HG02571 (cell line): ENCODE measurements around the gene FOXP1.
A peak's percentile ranks its signal among the peaks of the same experiment; 100 is the strongest.

Source experiments
- ATAC-seq: cut with Tn5 transposase; IDR thresholded peaks from one replicate; pipeline ENCODE4 v1.9.1; 2021; ENCODE audit warnings: mild to moderate bottlenecking, moderate library complexity; ENCODE audit not compliant: unreplicated experiment

Gene FOXP1

DNA sequence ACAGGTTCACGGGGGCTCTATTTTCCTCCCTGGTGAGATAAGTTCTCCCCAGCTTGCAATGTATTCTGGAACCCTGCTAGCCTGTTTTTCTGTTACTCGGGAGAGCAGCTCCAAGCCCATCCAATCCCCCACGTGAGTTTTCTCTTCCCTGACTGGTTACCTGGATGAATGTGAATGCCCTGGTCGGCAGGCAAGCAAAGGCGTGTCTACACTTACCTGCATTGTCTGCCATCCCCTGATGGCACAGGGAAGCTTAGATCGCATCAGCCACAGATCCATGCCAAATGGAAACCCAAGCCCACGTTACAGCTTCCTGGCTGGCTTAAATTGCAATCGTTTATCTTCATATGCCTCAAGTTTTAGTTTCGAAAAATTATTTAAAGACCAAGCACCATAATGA lies 149.9 kb downstream of the FOXP1 start:
- no peak for ATAC-seq

GRCh38 chr3:71432044-71432975 lies 151.2 kb downstream of the FOXP1 start:
- no peak for ATAC-seq

DNA sequence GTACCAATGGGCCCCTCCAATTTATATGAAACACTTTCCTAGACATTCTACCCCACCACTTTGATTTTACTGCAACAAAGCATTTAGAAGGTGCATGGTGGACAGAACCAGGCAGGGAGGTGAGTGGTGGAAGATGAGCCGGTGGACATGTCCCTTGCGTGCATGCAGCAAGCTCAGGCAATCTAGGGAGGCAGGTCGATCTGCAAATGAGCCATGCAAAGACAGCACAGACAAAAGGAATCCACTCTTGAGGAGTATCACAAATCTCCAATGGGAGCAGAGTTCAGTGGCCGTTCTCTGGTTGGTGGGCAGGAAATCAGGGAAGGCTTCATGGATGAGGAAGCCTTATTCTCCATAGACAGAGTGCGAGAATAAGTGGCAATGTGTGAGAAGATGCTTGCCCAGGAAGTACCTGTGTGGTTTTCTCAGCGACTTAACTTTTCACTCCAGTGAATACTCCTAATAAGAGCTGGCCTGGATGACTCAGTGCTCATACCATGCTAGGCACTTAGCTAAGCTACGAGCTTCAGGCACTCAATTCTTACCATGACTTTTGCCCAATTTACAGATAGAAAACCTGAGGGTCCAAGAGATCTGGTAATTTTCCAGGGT lies 152.5 kb downstream of the FOXP1 start:
- no peak for ATAC-seq

DNA sequence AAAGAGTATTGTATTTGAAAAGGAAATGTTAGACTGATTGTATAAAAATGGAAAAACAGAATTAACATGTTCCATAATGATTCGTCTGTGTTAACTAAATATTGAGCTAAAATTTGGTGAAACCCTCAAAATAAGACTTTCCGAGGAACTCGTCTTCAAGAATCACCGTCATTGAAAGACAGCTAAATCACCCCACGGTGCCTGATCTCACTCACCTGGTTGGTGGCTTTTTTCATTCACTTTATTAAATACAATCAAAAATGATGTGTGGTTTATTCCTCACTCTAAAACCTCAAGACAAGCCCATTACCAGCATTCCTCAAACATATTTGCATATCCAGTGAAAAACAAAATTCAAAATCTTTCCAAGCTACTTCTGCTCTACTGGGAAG lies 153.9 kb downstream of the FOXP1 start:
- no peak for ATAC-seq

- no peak for ATAC-seq
Observed at GRCh38 chr3:71428841-71429596, 154.5 kb downstream of the FOXP1 start.

DNA sequence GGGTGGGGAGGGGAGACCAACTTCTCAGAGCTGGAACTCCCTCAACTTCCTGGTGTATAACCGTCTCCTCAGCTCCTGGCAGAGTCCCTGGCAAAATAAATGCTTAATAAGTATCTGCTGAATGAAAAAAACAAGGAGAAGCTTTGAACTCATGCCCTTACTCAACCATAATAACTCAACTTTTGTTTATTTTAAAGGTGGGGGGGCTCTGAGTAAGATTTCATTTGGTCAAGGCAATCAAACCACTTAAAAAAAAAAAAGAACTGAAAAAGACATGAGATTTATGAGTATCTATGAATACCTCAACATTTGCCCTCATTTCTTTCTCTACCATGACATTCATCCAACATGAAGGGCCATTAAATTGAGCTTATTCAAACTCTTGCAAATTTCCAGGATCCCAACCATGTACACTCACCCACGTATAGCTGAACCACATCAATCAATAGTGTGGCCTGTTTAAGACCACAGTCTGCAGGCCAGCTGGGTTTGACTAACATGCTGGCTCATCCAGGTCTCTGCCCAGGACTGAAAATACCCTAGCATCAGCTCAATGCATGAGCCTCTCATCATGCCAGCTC lies 157.9 kb downstream of the FOXP1 start:
- no peak for ATAC-seq

DNA sequence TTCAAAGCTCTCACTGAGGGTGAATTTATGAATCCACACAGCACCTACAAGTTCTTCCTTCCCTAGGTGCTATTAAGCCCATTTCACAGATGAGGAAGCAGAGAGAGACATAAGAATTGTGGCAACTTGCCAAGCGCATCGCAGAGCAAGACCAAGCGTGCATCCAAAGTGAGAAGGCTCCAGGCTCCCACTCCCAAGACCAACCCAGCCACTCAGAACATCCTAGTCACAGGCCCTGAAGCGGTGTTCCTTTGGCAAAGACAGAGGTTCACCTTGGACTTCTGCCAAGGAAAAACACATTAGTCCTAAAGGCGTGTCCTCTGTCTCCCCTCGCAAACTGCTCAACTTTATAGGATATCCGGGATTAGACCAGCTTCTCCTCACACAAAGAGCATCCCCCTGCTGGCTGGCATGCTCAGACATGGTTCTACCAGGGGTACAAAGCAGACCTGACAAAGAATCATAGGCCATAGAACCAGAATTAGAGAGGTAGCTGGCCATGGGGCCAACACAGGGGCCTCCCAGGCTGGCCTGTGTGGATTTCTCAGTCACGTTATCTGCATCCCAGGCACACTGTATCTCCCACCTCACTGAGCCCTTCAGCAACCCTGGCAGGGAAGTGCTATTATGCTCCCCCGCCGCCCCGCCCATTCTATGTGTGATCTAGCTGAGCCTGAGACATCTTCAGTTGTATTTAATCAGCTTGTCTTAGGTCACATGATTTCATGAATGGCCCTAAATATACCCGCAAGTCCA lies 160.2 kb downstream of the FOXP1 start:
- no peak for ATAC-seq

DNA sequence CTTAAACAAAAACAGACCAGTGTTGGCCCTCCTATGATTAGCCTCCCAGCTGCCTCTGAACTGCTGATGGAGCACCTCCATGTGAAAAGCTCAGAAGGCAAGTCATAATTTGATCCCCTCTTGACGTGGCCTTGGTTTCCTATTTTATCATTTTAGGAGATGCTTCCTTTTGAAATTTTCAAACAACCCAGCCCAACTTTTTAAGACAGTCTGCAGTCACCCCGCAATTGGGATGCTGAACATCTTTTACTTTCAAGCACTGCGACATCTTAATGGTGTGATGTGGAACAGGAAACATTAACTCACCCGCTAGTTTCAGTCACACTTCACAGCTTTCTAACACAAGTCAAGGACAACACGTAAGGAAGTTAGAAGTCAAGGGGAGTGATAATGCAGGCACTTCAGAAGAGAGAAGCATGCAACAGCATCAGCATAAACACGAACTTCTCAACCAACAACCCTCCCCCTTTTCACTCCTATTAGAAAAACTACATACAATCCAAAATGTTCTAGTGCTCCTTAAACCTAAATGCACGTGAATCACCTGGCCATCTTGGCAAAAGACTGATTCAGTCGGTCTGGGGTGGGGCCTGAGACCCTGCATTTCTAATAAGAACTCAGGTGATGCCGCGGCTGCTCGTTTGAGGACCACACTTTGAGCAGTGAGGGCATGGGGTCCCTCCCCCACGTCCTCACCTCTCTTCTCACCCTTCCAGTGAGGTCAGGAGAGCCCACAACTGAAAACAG lies 161.5 kb downstream of the FOXP1 start:
- peak; percentile 89 for ATAC-seq

DNA sequence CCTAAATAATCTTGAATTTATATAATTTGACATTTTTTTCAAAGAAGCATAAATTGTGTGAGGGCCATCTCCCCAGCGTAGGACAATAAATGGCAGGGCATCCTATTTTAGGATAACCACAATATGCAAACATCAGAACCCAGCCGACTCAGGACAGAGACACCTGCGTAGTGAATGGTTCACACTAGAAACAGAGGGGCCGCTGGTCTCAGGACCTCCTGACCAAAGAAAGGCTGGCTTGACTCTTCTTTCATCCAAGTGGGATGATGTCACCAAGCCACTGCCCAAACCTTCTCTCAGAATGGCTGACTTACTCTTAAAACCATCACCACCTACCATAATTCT lies 162.1 kb downstream of the FOXP1 start:
- ATAC-seq: peak; percentile 64

DNA sequence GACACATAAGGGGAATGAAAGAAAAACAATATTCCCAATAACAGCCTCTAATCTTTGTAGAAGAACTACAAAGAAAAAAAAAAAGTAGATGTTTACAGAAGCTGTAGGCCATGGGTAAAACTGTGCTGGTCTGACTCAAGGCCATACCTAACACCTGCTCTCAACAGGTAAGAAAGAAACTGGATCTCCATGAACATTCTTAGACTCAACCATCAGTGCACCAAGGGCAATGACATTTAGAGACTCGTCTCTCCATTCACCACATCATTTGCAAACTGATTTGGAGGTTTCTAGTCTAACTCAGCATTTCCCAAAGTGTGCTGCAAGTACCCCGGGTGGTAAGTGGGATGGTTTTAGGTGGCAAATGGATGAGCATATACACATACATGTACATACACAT lies 164.2 kb downstream of the FOXP1 start:
- no peak for ATAC-seq

DNA sequence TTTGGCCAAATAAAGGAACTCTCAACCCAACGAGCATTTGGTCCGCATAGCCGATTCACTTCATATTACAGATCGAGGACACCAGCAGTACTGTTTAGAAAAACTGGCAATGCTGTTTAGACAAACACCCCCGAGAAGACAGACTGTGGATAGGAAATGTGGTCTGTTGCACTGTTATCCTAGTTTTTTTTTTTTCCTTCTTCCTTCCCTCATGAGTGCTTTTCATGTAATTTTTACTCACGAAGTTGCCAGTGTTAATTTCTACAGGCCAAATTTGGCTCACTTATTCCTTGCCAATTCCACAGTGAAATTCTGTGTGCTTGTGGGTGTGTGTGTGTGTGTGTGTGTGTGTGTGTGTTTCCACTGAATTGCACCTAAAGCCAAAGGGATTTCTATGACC lies 165.7 kb downstream of the FOXP1 start:
- ATAC-seq: no peak

- no peak for ATAC-seq
Observed at GRCh38 chr3:71416876-71417275, 166.7 kb downstream of the FOXP1 start.

- no peak for ATAC-seq
Observed at GRCh38 chr3:71415681-71416122, 167.8 kb downstream of the FOXP1 start.

GRCh38 chr3:71414189-71414927 lies 169.2 kb downstream of the FOXP1 start:
- ATAC-seq: no peak

- no peak for ATAC-seq
Observed at GRCh38 chr3:71413572-71413971, 170.0 kb downstream of the FOXP1 start.

DNA sequence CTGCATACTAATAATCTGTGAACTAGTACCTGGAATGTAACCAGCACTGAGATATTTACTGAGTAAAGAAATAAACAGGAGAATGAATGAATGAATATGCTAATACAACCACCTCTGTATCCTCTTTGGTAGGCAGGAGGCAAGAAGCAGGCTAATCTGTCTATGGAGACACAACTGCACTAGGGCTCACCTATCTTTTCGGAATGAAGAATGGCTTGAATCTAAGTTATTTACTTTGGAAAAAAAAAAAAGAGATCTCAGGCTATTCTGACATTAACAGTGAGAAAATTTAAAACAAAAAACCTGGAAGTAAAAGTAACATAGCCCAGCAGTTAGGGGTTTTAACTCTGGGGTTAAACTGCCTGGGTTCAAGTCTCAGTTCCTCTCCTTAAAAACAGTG lies 174.2 kb downstream of the FOXP1 start:
- no peak for ATAC-seq

- no peak for ATAC-seq
Observed at GRCh38 chr3:71408903-71409302, 174.6 kb downstream of the FOXP1 start.

DNA sequence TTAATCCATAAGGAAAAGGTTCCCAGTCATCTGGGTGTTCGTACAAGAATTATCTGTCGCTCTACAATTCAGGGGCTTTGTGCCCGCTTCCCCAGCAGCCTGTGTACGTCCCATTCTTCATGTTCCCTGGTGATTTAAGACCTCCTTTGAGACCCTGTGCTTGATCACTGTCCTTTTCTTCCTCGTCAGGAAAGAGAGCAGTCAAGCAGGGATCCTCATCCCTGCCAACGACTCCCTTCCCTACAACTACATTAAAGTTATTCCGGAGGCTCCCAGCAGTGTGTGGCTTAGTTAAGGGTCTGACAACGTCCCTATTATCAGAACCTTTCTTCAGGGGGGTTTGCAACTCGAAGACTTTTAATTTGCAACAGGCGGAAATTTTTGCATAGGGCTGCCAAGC lies 175.7 kb downstream of the FOXP1 start:
- no peak for ATAC-seq
